GM11168 (cell line): ENCODE results near the gene CECR2.

Source experiments
- in situ Hi-C: fragments of 300-500 bp; cut with MboI; formaldehyde crosslinking; loops from one replicate; pipeline ENCODE4 v1.12.0; 2022; ENCODE audit warnings: low sequenced_read_pairs; ENCODE audit not compliant: unreplicated experiment

The CECR2 gene

DNA sequence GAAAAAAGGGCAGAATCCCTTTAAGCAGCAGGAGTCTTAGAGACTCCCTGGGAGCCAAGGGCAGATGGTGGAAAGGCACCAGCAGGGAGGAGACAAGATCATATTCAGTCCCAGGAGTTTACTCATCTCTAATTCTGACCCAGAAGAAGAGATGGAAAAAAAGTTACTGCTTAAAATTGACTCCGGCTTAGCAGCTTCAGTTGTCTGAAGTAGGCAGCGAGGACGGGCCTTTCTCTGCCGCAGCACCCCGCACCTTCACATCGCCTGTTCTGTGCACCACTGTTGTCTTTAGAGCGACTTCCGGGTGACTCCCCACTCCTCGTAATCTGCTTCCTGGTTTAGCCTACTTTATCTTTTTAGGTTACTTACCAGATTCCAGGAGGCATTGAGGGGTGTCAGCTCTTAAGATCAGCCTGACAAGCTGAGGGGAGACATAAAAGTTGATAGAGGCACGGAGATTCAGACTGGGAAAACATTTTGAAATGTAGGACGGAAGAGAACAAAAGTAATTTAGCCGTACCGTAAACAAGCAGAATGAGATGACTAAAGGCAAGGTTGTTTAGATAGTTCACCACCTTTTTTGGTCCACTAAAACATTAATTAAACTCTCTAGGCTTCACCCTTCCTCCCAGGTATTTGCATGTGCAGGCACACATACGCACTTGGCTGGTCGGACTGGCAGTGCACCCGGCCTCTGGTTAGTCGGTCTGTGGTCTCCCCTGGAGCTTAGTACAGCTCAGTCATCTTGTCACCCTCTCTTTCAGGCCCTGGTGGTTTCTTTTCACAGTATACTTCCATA, 74.3 kb downstream of the CECR2 start:
- in situ Hi-C loops: no loop called here

DNA sequence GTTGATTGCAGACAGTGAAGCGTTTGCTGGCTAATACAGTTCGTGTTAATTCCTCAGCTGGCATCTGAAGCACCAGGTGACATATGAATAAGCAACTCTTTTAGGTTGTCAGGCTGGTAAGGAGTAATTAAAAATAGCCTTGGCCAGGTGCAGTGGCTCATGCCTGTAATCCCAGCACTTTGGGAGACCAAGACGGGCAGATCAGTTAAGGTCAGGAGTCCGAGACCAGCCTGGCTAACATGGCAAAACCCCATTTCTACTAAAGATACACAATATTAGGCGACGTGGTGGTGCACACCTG, 74.9 kb downstream of the CECR2 start:
- in situ Hi-C loops: no loop called here

DNA sequence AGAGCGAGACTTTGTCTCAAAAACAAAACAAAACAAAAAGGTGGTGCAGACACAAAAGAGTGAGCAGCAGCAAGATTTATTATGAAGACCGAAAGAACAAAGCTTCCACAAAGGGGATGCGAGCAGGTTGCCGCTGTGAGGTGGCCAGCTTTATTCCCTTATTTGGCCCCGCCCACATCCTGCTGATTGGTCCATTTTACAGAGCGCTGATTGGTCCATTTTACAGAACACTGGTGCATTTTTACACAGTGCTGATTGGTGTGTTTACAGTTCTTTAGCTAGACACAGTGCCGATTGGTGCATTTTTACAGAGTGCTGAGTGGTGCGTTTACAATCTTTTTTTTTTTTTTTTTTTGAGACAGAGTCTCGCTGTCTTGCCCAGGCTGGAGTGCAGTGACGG, 77.4 kb downstream of the CECR2 start:
- in situ Hi-C loops: no loop called here

DNA sequence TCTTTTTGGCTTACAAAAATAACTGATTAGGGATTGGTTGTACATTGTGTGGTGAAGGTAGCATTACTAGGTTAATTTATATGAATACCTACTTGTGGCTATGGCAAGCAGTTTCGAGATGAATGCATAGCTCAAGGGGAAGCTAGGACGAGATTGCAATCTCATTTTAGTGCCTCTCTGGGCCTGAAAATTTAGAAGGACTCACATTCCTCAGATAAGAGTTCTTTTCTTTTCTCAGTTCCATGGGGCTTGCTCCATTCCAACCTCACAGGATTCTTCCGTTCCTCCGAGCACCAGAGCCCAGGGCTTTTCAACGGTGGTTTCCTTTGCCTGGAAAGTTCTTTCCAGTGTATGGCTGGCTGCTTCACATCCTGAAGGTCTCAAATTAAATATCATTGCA, 82.1 kb downstream of the CECR2 start:
- in situ Hi-C loops: no loop called here

DNA sequence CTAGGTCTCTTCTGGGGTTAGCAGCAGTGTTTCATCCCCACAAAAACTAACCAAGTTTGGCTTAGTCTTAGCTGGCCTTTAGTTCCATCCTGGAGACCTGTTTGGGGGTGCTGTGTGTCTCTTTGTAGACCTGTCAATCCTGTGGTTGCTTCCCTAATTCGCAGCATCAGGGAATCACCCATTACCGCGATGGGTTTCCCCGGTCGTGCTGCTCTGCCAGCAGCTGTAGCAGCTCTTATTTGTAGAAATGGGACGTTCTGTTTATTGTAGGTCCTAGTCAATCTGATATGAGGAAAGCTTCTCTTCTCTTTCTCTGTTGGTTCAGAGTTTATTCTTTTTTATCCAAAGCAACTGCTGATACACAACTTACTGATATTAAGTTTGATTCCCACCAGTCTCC, 91.6 kb downstream of the CECR2 start:
- in situ Hi-C loops: no loop called here

DNA sequence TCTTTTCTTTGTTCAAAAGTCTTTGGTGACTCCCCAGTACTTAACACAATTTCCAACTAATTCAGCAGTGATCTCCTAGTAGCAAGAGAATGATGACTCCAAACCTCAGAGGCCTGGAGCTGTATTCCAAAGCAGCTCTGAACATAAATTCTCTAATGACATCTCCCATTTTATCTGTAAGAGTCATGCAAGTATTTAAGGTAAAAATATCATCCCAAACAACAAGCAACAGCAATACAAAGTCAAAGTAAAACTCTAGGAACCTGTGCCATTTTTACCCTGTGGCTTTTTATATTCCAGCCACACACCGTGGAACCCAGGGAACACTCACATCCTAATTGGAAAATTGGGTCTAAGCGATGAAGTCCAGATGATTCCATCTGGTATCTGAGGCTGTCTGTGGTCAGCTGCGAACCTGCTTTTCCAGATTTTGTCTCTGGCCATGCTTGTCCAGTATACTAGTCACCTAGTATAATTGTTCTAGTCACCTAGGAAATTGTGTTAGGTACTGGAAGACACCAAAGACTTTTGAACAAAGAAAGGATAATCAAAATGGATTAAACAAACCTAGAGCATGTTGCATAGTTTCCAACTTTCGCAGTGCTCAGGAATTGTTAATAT, 101.7 kb downstream of the CECR2 start:
- in situ Hi-C loops: no loop called here

DNA sequence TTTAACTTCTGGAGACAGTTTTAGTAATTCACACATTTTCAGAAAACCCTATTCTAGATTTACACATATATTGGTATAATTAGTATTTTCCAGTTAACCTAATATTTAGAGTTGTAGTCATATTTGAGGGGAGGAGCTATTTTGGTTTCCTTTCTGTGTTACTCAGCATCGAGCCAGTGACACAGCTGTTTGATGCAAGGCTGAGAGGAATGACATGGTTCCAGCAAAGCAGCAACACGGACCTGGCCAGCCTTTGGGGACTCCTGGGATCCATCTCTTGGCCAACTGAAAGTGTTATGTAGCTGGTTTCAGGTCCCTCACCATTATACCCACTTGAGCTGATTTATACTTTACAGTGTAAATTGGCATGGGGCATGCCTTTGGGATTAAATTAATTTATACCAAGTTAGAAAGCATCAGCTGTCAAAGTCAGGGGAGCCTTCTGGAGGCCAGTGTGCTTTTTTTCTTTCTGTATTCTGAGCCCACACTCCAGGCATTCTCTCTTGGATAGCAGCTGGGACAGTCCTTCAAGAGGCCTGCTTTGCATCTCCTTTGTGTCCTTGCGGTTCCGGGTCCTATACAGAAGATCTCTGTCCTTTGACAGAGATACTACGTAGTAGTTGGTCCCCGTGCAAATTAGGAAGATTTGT, 102.8 kb downstream of the CECR2 start:
- in situ Hi-C loops: no loop called here

DNA sequence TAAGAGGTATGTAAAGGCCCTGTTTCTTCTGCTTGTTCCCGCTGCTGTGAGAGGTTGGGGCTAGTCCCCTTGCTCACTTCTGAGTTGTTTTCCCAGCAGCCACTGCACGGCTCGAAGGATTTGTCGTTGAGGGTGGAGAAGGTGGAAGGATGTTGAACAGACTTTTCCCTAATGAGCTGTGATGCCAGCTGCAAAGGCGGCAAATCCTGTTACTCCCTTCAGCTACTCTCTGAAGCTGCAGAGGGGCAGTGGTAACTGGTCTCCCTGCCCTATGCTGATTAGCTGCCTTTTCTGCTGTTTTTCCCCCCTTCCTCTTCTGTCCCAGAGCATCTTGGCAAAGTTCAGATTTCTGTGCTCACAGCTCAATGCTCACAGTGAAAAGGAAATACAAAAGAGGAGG, 103.7 kb downstream of the CECR2 start:
- in situ Hi-C loops: no loop called here

DNA sequence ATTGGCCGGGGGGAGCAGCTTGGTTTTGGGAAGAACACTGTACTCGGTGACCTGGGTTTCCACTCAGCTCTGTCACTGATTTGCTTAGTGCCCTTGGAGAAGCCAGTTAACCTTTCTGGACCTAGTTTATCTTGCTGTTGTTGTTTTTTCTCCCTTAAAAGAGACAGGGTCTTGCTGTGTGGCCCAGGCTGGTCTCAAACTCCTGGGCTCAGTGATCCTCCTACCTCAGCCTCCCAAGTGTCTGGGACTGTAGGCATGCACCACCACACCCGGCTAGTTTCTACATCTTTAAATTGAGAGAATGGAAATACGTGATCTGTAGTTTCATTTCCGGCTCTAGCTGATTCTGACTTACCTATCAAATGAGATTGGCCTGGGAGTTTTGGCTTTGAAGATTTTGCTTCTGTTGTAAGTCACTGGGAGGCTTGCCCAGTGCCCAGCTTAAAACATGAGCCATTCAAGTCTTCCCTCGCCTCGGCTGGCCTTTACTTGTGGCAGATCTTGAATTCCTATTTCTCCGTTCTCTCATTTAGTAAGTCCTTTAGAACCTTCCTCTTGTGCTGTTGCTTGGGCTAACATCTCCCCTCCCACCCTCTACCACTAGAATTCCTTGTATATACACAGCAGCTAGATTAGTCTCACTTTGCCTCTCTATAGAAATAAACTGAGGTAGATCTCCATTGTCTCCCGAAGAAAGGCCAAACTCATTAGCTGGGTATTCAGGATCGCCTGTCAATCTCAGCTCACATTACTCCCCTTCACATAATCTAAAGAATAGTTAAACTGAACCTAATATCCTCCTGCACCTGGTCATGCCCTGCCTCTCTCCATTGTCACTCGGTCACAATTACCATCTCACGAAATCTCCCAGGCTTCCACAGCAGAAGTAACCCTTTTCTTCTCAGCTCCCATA, 106.3 kb downstream of the CECR2 start:
- in situ Hi-C loops: loop anchor here (25.0 kb wide), 1 partner anchor 538 kb away; no protein-coding TSS in a partner anchor

DNA sequence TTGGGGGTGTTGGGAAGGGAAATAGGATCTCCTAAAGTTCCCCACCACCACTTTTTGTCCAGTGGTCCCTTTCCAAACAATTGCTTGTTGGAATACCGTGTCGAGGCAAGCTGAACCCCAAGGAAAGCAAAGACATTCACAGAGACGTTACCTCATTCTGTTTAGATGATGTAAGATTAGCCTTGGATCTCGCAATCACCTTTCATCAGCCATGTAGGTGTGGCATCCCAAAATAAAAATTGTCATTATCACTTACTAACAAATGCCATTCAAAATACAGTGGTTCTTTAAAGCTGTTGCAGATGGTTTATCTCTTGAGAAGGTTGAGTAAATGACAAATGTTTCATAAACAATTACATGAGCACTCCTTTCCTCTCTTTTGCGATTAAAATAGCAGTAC, 107.6 kb downstream of the CECR2 start:
- in situ Hi-C loops: loop anchor here (25.0 kb wide), 1 partner anchor 540 kb away; no protein-coding TSS in a partner anchor

DNA sequence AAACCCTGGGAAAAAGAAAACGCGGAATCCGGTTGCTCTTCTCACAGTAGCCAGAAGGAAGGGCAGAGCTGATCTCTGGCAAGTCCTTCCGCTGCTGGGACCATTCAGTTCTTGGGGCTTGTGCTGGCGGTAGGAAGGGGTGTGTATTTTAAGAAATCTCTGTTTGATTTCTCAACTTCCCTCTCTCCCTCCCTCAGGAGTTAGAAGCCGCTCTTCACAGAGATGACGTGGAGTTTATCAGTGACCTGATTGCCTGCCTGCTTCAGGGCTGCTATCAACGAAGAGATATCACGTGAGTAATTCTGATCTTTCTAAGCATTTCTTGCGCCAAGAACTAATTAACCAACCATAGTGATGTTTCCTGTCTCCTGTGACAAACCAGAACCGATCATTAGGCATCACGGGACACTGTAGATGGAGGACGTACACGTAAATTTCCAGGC, 108.2 kb downstream of the CECR2 start:
- in situ Hi-C loops: loop anchor here (25.0 kb wide), 1 partner anchor 540 kb away; no protein-coding TSS in a partner anchor

DNA sequence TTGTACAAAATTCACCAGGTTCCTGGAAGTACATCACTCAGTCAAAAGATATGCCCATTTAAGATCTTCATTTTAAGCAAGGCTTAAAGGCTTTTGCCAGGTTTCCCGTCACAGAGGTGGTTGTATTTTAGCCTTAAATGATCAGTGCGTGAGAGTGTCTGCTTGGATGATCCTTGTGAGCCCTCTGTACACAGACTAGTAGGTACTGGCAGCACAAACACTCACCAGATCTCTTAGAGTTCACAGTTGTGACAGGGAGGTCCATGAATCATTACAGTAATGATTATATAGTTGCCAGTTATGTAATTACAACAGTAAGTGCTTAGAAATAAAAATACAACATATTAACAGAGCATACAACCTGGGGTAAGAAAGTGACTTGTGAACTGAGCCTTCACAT, 109.9 kb downstream of the CECR2 start:
- in situ Hi-C loops: loop anchor here (25.0 kb wide), 1 partner anchor 542 kb away; no protein-coding TSS in a partner anchor

DNA sequence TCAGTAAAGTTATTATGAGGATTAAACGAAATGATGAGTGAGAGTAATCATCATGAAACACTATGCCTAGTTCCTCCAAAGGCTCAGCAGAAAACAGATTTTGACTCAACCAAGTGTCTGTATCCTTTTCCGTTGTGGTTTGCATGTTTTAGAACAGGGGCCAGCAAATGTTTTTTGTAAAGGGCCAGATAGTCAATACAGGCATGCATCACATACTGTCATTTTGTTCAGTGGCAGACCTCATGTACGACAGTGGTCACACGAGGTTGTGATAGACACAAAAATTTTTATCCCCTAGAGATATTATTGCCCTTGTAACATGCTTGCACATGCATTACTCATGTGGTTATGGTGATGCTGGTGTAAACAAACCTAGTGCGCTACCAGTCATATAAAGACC, 112.2 kb downstream of the CECR2 start:
- in situ Hi-C loops: loop anchor here (25.0 kb wide), 1 partner anchor 544 kb away; no protein-coding TSS in a partner anchor

DNA sequence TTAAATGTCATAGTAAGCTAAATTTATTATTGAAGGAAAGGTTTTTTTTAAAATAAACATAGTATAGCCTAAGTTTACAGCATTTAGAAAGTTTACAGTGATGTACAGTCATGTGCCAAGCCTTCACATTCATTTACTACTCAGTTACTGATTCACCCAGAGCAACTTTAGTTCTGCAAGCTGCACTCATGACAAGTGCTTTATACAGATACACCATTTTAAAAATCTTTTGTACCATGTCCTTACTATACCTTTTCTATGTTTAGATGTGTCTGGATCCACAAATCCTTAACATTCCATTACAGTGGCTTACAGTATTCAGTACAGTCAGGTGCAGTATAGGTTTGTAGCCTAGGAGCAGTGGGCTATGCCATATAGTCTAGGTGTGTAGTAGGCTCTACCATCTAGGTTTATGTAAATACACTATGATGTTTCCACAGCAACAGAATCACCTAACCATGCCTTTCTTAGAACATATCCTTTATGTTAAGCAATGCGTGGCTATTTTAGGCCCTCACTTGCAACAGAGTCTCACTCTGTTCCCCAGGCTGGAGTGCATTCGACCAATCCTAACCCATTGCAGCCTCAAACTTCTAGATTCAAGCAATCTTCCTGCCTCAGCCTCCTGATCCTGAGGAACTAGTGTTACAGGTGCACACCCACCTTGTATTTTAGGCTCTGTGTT, 114.6 kb downstream of the CECR2 start:
- in situ Hi-C loops: loop anchor here (25.0 kb wide), 1 partner anchor 547 kb away; no protein-coding TSS in a partner anchor

DNA sequence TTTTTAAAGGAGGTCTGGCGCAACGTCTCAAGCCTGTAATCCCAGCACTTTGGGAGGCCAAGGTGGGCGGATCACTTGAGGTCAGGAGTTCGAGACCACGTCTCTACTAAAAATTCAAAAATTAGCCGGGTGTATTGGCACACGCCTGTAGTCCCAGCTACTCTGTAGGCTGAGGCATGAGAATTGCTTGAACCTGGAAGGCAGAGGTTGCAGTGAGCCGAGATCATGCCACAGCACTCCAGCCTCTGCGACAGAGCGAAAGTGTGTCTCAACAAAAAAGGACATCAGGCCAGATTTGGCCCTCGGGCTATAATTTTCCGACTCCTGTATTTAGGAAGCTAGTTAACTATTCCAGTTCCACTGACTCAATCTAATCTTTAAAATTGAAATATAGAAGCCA, 115.3 kb downstream of the CECR2 start:
- in situ Hi-C loops: loop anchor here (25.0 kb wide), 1 partner anchor 547 kb away; no protein-coding TSS in a partner anchor

DNA sequence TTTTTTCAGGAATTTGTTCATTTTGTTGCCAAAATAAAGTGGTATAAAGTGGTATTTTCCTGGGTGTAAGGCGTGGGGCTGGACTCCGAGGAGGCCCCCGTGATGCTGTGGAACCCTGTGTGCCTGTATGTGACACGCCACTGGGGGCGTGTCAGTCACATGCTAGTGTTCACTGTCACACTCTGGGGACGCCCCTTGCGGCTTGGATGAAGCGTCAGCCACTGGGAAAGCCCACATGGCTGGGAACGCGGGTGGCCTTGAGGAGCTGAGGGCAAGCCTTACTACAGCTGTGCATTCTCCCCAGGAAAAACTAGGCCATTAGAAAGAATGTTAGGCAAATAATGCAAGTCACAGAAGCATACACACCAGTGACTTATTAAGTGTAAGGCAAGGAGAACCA, 117.1 kb downstream of the CECR2 start:
- in situ Hi-C loops: loop anchor here (25.0 kb wide), 1 partner anchor 549 kb away; no protein-coding TSS in a partner anchor

DNA sequence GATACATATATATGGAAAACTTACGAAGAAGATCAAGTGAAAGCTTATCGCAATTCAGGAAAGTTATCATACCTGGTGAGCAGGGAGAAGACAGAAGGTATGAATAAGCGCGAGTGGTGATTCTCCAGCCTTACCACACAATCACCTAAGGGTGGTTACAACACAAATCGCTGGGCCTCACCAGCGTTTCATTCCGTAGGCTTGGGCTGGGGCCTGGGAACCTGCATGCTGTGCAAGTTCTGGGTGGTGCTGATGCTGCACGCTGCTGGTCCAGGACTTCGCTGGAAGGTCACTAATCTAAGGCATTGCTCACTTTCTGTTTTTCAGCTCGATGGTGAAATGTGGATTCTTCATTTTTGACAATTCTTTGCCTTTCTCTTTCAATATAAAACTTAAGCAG, 117.5 kb downstream of the CECR2 start:
- in situ Hi-C loops: loop anchor here (25.0 kb wide), 1 partner anchor 549 kb away; no protein-coding TSS in a partner anchor

DNA sequence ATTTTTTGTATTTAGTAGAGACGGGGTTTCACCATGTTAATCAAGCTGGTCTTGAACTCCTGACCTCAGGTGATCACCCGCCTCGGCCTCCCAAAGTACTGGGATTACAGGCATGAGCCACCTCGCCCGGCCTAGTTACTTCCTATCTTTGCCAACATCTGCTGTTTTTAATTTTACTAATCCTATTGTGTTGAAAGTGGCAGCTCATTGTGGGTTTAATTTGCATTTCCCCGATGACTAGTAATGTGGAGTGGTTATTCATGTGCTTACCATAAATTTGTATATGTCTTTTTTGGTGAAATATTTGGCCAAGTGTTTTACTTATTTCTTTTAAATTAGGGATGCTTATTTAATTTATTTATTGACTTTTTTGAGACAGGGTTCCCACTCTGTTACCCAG, 119.8 kb downstream of the CECR2 start:
- in situ Hi-C loops: loop anchor here (25.0 kb wide), 1 partner anchor 552 kb away; no protein-coding TSS in a partner anchor

DNA sequence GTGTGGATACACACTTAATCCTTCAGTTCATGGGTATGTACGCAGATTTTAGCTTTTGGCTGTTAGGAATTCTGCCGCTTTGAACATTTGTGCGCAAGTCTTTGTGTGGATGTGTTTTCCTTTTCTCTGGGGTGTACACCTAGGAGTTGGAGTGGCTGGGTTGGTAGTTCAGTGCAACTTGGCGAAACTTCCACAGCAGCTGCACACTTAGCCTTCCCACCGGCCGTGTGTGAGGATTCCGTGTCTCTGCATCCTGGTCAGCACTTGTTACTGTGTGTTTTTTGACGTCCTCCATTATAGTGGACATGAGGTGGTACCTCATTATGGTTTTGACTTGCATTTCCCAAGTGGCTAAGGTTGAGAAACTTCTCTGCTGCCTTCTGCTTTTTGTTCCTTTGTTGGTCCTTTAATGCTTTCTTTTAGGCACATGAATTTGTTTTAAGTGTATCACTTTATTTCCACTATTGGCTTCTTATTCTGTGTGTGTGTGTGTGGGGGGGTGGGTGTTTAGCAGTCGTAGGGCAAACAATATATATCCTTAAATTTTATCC, 121.9 kb downstream of the CECR2 start:
- in situ Hi-C loops: loop anchor here (25.0 kb wide), 1 partner anchor 554 kb away; no protein-coding TSS in a partner anchor
